GM12872 (cell line): Measurements from ENCODE around the gene VMO1.

ENCODE experiments used
- TF ChIP-seq, protein P1 (sequence below): IDR thresholded peaks from 3 replicates; pipeline ENCODE4 v1.5.1; 2011; ENCODE audit warnings: low read depth, mild to moderate bottlenecking, low read length, moderate library complexity; ENCODE audit not compliant: insufficient read depth

Gene VMO1

DNA sequence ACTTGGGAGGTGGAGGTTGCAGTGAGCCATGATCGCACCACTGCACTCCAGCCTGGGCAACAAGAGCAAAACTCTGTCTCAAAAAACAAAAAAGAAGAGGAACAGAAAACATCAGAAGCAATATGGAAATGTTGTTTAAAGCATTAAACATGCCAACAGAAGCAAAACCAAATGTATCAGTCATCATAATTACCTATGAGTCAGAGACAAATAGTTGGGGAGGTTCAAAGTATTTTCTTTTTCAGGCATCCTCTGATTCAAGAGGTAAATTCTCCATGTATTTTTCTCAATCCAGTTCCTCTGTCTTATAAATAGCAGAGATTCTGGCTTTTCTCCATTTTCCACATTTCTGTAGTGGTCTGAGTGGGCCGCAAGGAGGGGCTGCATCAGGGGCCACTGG is 16.5 kb downstream of the VMO1 start:
- TF ChIP-seq, protein P1, sequence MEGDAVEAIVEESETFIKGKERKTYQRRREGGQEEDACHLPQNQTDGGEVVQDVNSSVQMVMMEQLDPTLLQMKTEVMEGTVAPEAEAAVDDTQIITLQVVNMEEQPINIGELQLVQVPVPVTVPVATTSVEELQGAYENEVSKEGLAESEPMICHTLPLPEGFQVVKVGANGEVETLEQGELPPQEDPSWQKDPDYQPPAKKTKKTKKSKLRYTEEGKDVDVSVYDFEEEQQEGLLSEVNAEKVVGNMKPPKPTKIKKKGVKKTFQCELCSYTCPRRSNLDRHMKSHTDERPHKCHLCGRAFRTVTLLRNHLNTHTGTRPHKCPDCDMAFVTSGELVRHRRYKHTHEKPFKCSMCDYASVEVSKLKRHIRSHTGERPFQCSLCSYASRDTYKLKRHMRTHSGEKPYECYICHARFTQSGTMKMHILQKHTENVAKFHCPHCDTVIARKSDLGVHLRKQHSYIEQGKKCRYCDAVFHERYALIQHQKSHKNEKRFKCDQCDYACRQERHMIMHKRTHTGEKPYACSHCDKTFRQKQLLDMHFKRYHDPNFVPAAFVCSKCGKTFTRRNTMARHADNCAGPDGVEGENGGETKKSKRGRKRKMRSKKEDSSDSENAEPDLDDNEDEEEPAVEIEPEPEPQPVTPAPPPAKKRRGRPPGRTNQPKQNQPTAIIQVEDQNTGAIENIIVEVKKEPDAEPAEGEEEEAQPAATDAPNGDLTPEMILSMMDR = no peak

DNA sequence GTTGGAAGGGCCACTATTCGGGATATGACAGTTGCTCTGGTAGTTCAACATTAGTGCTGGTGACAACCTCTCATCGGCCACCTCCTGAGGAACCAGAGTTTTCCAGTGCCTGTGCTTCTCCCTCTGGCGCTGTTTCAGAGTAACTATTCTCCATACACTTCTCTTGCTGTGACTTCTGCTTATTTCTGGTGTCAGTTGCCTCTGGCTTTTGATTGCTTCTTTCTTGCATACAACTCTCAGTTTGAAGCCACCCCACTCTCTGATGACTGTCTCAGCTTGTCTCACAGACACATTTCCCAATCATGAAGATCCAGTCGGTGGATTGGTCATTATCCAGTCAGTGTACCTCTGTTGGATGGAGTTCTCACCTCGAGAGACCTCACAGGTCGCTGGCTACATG is 17.9 kb downstream of the VMO1 start:
- TF ChIP-seq, protein P1 = no peak

DNA sequence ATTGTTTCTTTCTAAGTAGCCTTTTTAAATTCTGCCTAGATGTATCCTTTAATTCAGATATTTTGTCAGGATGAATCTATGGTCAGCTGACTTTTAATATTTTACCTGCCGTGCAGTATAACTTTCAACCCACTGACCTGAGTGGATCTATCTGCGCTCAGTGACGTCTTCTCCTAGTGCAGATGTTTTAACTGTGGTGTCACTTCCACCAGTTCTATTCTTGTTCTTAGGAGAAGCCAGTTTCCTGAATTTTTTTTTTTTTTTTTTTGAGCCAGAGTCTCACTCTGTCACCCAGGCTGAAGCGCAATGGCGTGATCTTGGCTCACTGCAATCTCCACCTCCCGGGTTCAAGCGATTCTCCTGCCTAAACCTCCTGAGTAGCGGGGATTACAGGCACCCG is 19.4 kb downstream of the VMO1 start:
- TF ChIP-seq, protein P1 = no peak

DNA sequence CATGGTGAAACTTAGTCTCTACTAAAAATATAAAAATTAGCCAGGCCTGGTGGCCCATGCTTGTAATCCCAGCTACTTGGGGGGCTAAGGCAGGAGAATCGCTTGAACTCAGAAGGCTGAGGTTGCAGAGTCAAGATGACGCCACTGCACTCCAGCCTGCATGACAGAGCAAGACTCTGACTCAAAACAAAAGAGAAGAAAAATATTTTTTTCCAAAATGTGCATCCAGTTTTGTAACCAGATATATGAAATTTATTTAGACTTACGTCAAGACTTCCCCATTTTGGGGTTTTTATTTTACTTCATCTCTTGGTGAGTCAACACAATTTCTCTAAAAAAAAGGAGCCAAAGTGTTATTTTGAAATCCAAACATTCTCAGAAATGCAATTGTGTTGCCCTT is 20.0 kb downstream of the VMO1 start:
- TF ChIP-seq, protein P1 = no peak

DNA sequence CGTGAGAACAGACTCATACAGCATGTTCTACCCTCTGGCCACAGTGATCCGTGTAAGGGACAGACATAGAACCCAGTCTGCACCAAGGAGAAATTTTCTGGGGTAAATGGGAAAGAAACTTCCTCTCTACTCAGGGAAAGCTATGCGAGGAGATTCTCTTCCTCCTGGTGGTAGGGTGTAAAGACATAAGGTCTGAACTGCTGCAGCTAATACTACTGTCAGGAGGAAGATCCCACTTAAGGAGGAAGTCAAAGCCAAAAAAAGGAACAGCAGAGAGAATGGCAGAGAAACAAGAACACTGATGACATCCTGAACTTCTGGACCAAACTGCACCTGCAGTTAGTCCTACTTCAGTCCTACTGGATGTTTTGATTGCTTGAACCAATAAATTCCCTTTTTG is 21.6 kb downstream of the VMO1 start:
- TF ChIP-seq, protein P1 = no peak

DNA sequence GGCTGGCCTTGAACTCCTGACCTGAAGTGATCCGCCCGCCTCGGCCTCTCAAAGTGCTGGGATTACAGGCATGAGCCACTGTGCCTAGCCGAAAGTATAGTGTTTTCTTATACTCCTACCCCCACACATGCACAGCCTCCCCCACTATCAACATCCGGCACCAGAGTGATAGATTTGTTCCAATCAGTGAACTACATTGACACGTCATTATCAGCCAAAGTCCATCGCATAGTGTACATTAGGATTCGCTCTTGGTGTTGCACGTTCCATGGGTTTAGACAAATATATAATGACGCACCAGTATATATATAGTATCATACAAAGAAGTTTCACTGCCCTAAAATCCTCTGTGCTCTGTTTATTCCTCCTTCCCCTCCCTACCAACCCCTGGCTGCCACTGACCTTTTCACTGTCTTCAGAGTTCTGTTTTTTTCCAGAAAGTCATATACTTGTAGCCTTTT is 26.4 kb downstream of the VMO1 start:
- TF ChIP-seq, protein P1 = no peak

DNA sequence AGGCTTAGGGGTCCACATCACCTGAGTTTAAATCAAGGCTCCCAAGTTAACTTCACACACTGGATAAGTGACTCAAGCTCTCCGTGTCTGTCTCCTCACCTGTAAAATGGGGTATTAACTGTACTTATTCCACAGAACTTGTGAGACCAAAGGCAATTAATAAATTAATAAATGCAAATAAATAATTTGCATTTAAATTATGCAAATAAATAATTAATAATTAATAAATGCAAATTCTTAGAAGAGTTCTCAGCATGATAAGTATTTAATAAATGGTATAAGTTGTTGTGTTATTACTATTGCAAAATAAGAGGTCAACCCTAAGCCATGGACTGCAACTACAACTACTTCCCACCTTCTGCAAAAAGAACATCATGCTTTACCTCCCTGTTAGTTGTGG is 32.8 kb downstream of the VMO1 start:
- TF ChIP-seq, protein P1 = no peak

DNA sequence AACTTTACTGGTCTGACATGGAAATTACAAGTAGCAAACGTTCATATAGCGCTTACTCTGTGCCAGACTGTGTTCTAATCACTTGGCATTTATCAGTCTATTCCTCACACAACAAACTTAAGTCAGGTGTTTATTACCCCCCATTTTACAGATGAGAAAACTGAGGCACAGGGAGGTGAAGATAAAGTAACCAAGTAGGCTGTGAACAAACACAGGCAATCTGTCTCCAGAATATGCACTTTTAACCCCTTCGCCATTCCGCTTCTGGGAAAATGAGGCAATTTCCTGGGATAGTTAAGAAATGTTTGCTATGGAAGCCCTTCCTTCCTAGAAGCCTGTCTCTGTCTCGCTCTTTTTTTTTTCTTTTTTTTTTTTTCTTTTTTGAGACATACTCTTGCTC is 34.2 kb downstream of the VMO1 start:
- TF ChIP-seq, protein P1 = no peak
